Measurements from ENCODE around the gene PDXK. TPM values are rescaled to one million over a fixed set of nuclear protein-coding genes. Genes with fewer than 3 reads are reported as not detected.

The PDXK gene
- total RNA-seq, 2 donors from 2014 or later: 74.7 to 109 TPM

- DNase-seq (ENCODE audit: low spot score): no peak
- intact Hi-C loops (cut with DNase I): no loop called here
Observed at GRCh38 chr21:43717967-43718871, 710 bp upstream of the PDXK start.

- peak; percentile 87 for DNase-seq (ENCODE audit: low spot score)
- intact Hi-C loops (cut with DNase I): loop anchor here in 1 of 2 donors (5.0 kb wide), 1 partner anchor 57 kb away; the partner anchor contains the start of gene CSTB
Observed at GRCh38 chr21:43719748-43720538, 1.0 kb downstream of the PDXK start.

- intact Hi-C loops (cut with DNase I): loop anchor here in 1 of 2 donors (5.0 kb wide), 1 partner anchor 57 kb away; the partner anchor contains the start of gene CSTB
- DNase-seq (ENCODE audit: low spot score): peak; percentile 76
Observed at GRCh38 chr21:43720539-43721166, 1.7 kb downstream of the PDXK start.

- no peak for DNase-seq (ENCODE audit: low spot score)
- intact Hi-C loops (cut with DNase I): loop anchor here in 1 of 2 donors (5.0 kb wide), 1 partner anchor 56 kb away; the partner anchor contains the start of gene CSTB
Observed at GRCh38 chr21:43721206-43721605, 2.3 kb downstream of the PDXK start.

GRCh38 chr21:43721939-43722338 lies 3.0 kb downstream of the PDXK start:
- no peak for DNase-seq (ENCODE audit: low spot score)
- intact Hi-C loops (cut with DNase I): loop anchor here in 1 of 2 donors (5.0 kb wide), 1 partner anchor 55 kb away; the partner anchor contains the start of gene CSTB

GRCh38 chr21:43723648-43724047 lies 4.7 kb downstream of the PDXK start:
- DNase-seq (ENCODE audit: low spot score): no peak
- intact Hi-C loops (cut with DNase I): loop anchor here (2.0 to 5.0 kb wide), 2 partner anchors 53 to 54 kb away; partner anchors contain the start of gene CSTB (in 1 of the 2)

GRCh38 chr21:43726686-43727518 lies 8.0 kb downstream of the PDXK start:
- intact Hi-C loops (cut with DNase I): no loop called here
- no peak for DNase-seq (ENCODE audit: low spot score)

GRCh38 chr21:43727519-43728153 lies 8.7 kb downstream of the PDXK start:
- no peak for DNase-seq (ENCODE audit: low spot score)

GRCh38 chr21:43728154-43728466 lies 9.2 kb downstream of the PDXK start:
- intact Hi-C loops (cut with DNase I): no loop called here
- no peak for DNase-seq (ENCODE audit: low spot score)

More at GRCh38 chr21:43727519-43728153, 8.7 kb downstream of the PDXK start:
- intact Hi-C loops (cut with DNase I): no loop called here

- intact Hi-C loops (cut with DNase I): no loop called here
- peak; percentile 99 for DNase-seq (ENCODE audit: low spot score)
Observed at GRCh38 chr21:43728467-43729390, 9.8 kb downstream of the PDXK start.

GRCh38 chr21:43731476-43731875 lies 12.5 kb downstream of the PDXK start:
- intact Hi-C loops (cut with DNase I): no loop called here
- no peak for DNase-seq (ENCODE audit: low spot score)

- intact Hi-C loops (cut with DNase I): no loop called here
- DNase-seq (ENCODE audit: low spot score): no peak
Observed at GRCh38 chr21:43731891-43732711, 13.2 kb downstream of the PDXK start.

GRCh38 chr21:43733060-43733459 lies 14.1 kb downstream of the PDXK start:
- intact Hi-C loops (cut with DNase I): no loop called here

GRCh38 chr21:43733529-43734071 lies 14.7 kb downstream of the PDXK start:
- intact Hi-C loops (cut with DNase I): no loop called here

More at GRCh38 chr21:43733060-43733459, 14.1 kb downstream of the PDXK start:
- DNase-seq (ENCODE audit: low spot score): no peak

GRCh38 chr21:43734131-43734927 lies 15.4 kb downstream of the PDXK start:
- DNase-seq (ENCODE audit: low spot score): no peak
- intact Hi-C loops (cut with DNase I): no loop called here

More at GRCh38 chr21:43733529-43734071, 14.7 kb downstream of the PDXK start:
- DNase-seq (ENCODE audit: low spot score): no peak

Data from posterior vena cava (tissue), 2 donors.